HuH-7 (cell line): Measurements from ENCODE around the gene C13orf46.
"Not testable (repeated sequence)": the region's sequence is repeated elsewhere in the genome, so short reads cannot be mapped to it uniquely, and the experiment has no call there.

ENCODE experiments used
- DNase-seq: peaks from one replicate; pipeline ENCODE4 v3.0.0; 2011; ENCODE audit warnings: low spot score

Gene C13orf46

GRCh38 chr13:113923376-113924063, 50.4 kb downstream of the C13orf46 start:
- no peak for DNase-seq

- no peak for DNase-seq
Observed at GRCh38 chr13:113922412-113923118, 51.3 kb downstream of the C13orf46 start.

- no peak for DNase-seq
Observed at GRCh38 chr13:113921763-113922162, 52.1 kb downstream of the C13orf46 start.

GRCh38 chr13:113920606-113921286, 53.1 kb downstream of the C13orf46 start:
- DNase-seq, result no peak

GRCh38 chr13:113919761-113920559, 53.9 kb downstream of the C13orf46 start:
- DNase-seq, result no peak

GRCh38 chr13:113918981-113919701, 54.7 kb downstream of the C13orf46 start:
- no peak for DNase-seq

- DNase-seq, result no peak
Observed at GRCh38 chr13:113918580-113918979, 55.3 kb downstream of the C13orf46 start.

GRCh38 chr13:113917594-113918371, 56.1 kb downstream of the C13orf46 start:
- DNase-seq, result no peak

- DNase-seq, result no peak
Observed at GRCh38 chr13:113917096-113917495, 56.8 kb downstream of the C13orf46 start.

GRCh38 chr13:113916330-113916815, 57.5 kb downstream of the C13orf46 start:
- no peak for DNase-seq

- no peak for DNase-seq
Observed at GRCh38 chr13:113915786-113916329, 58.0 kb downstream of the C13orf46 start.

- DNase-seq, result no peak
Observed at GRCh38 chr13:113915012-113915763, 58.7 kb downstream of the C13orf46 start.

GRCh38 chr13:113914333-113915011, 59.4 kb downstream of the C13orf46 start:
- DNase-seq, result no peak

- not testable (repeated sequence) for DNase-seq
Observed at GRCh38 chr13:113913838-113914237, 60.0 kb downstream of the C13orf46 start.

- not testable (repeated sequence) for DNase-seq
Observed at GRCh38 chr13:113913408-113913807, 60.5 kb downstream of the C13orf46 start.

- DNase-seq, result no peak
Observed at GRCh38 chr13:113912596-113912995, 61.3 kb downstream of the C13orf46 start.

- DNase-seq, result no peak
Observed at GRCh38 chr13:113907635-113908617, 66.0 kb downstream of the C13orf46 start.

- DNase-seq, result no peak
Observed at GRCh38 chr13:113906571-113906970, 67.3 kb downstream of the C13orf46 start.
